Gastroesophageal sphincter (tissue), 3 donors: ENCODE data around the gene GADD45GIP1.

Experiments used
- CTCF ChIP-seq, 4 experiments: fragments of 200-600 bp in 2 of 4; fragments of 450-650 bp in 2 of 4; sonication (generic) in 1 of 4; IDR thresholded peaks; one replicate each; pipeline ENCODE4 v1.5.1; 2017 to 2019; ENCODE audit warnings: antibody characterized with exemption in 4 of 4, mild to moderate bottlenecking in 2 of 4, moderate library complexity in 2 of 4
- EP300 ChIP-seq: sonication (generic); formaldehyde crosslinking; IDR thresholded peaks from one replicate; pipeline ENCODE4 v1.6.1; 2017; ENCODE audit warnings: antibody characterized with exemption, mild to moderate bottlenecking
- POLR2A ChIP-seq, 2 donors: fragments of 450-650 bp; IDR thresholded peaks; one replicate each; pipeline ENCODE4 v1.6.1; 2017; ENCODE audit warnings: antibody characterized with exemption in 2 of 2, mild to moderate bottlenecking in 2 of 2, moderate library complexity in 1 of 2
- POLR2AphosphoS5 ChIP-seq: sonication (generic); formaldehyde crosslinking; IDR thresholded peaks from one replicate; pipeline ENCODE4 v1.6.1; 2017; ENCODE audit warnings: antibody characterized with exemption

GRCh38 chr19:12965812-12966135, 8.8 kb upstream of the GADD45GIP1 start:
- no peak for TF ChIP-seq CTCF (IDR thresholded peaks at IDR 0.05)
- TF ChIP-seq POLR2AphosphoS5 = no peak
- TF ChIP-seq POLR2A (IDR thresholded peaks at IDR 0.05) = no peak
- no peak for TF ChIP-seq EP300
